GM12875 (cell line): ENCODE measurements around the gene PRMT7.
"Not testable (repeated sequence)": the region's sequence is repeated elsewhere in the genome, so short reads cannot be mapped to it uniquely, and the experiment has no call there.

Experiments
- H3K4me3 ChIP-seq: one replicate; pipeline ENCODE4 v1.5.1; 2011; ENCODE audit warnings: low read depth, low read length, control low read depth
- TF ChIP-seq, protein P1 (sequence below): IDR thresholded peaks from 2 replicates; pipeline ENCODE4 v1.5.1; 2011; ENCODE audit warnings: low read depth, mild to moderate bottlenecking, control low read depth, inconsistent platforms, low read length, moderate library complexity, borderline replicate concordance; ENCODE audit not compliant: insufficient read depth

PRMT7 gene

GRCh38 chr16:68285683-68286082 is 25.1 kb upstream of the PRMT7 start:
- TF ChIP-seq, protein P1, sequence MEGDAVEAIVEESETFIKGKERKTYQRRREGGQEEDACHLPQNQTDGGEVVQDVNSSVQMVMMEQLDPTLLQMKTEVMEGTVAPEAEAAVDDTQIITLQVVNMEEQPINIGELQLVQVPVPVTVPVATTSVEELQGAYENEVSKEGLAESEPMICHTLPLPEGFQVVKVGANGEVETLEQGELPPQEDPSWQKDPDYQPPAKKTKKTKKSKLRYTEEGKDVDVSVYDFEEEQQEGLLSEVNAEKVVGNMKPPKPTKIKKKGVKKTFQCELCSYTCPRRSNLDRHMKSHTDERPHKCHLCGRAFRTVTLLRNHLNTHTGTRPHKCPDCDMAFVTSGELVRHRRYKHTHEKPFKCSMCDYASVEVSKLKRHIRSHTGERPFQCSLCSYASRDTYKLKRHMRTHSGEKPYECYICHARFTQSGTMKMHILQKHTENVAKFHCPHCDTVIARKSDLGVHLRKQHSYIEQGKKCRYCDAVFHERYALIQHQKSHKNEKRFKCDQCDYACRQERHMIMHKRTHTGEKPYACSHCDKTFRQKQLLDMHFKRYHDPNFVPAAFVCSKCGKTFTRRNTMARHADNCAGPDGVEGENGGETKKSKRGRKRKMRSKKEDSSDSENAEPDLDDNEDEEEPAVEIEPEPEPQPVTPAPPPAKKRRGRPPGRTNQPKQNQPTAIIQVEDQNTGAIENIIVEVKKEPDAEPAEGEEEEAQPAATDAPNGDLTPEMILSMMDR, result no peak
- H3K4me3 ChIP-seq, result no peak overlapping the region

- TF ChIP-seq, protein P1, result no peak
- peak overlapping the region; percentile 6 for H3K4me3 ChIP-seq
These were observed 24.4 kb upstream of the PRMT7 start for GRCh38 chr16:68286153-68287074.

DNA sequence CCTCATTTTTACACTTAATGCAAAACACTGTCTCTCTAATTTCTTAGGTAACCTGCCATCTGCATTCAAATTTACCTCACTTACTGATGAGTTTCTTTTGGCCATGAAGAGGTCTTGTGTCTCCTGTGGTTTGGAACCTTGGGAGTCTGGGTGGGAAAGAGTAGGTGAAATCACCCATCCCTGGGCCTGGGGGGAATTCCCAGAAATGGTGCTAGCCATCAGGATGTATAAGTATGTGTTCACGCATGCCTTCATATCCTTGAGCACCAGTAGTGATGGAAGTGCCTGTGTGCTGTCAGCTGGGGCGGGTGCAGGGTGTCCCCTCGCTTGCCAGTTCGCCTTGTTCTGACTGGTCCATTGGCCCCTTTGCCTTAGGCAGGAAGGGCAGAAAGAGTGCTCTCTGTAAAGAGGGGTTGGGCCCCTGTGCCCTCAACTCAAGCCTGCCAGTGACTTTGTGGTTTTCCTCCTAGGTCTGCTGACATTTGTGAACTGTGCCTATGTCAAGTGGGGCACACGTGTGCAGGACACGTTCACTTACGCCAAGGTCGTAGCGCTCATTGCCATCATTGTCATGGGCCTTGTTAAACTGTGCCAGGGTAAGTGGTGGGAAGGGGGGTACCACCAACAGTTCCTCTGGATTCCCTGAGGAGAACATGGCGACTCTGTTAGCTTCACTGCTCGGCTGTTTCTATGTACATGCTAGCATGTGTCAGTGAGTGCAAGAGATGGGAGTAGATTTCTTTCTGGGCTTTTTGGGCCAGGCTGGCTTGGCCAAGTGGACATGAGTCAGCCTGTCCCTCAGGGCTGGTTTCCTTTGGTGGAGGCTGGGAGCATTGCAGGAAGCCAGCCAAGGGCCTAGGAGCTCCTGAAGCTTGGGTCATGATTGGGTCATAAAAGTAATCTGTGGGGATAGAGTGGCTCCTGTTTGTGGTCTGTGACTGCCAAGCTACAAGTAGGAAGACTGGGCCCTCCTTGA is 23.3 kb upstream of the PRMT7 start:
- TF ChIP-seq, protein P1, result no peak
- H3K4me3 ChIP-seq, result no peak overlapping the region

DNA sequence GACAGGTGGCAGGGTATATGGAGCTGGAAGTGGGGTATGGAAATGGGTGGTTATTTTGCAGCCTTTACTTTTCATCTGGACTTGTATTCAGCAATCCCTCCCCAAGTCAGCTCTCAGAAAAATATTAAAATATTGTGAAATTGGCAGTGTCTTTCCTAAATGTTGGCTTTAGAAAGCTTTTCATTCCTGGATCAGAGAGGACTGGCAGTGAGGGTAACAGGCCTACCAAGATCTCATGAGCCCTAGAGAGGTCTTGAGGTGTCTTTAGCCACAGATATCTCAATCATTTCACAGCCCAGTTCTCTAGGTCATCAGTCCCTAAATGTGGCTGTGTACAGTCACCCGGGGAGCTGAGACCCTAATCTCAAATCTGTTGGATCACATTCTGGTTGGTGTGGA is 22.6 kb upstream of the PRMT7 start:
- TF ChIP-seq, protein P1, result no peak
- no peak overlapping the region for H3K4me3 ChIP-seq

- H3K4me3 ChIP-seq, result not testable (repeated sequence)
These were observed 22.0 kb upstream of the PRMT7 start for GRCh38 chr16:68288796-68289195.

- no peak overlapping the region for H3K4me3 ChIP-seq
- TF ChIP-seq, protein P1, result no peak
These were observed 21.6 kb upstream of the PRMT7 start for GRCh38 chr16:68289202-68289601.

DNA sequence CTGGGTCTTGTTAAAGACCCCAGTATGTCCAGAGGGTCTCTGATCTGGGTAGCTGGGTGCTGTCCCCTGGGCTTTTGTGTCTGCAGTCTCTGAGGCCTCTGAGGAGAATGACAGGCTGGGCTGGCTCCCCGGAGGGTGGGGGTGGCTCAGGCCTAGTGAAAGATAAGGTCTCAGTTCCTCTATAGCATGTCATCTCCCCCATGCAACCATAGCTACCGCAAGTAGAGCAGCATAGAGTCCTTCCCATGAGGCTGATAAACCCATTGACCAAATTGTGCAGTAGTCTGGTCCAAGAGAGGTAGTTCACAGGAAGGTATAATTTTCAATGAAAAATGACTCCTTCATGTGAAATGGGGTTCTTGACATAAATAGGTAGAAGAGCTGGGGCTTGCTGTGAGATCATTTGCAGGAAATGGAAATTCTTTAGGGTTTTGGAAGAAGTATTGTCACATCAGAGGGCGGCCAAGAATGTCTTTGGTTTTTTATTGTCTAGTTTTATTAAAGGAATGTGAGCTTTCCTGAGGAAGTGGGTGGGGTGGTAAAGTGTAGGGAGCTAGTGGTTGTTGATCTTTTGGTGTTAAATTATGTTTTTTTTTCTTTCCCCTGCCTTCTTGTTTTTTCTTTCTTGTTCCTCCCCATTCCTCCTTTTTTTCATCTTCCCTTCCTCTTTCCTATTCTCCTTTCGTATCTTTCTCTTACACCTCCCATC is 21.0 kb upstream of the PRMT7 start:
- H3K4me3 ChIP-seq, result no peak overlapping the region
- TF ChIP-seq, protein P1, result no peak
